ENCODE results near the gene METTL25.

- TF ChIP-seq SUZ12 (IDR thresholded peaks at IDR 0.05; ENCODE audit: low read length) (no peak), CTCF (IDR thresholded peaks at IDR 0.05; ENCODE audit: control extremely low read depth in 1 of 3, insufficient read depth in 1 of 3, low read depth in 1 of 3, low read length in 3 of 3) (no peak), CREB1 (IDR thresholded peaks at IDR 0.05) (no peak), HDAC2 (IDR thresholded peaks at IDR 0.05; ENCODE audit: borderline replicate concordance in 1 of 2, low read depth in 2 of 2, low read length in 2 of 2) (no peak), RAD21 (IDR thresholded peaks at IDR 0.05 in 1 of 2, conservative IDR thresholded peaks at IDR 0.05 in 1 of 2; ENCODE audit: low read depth in 2 of 2, low read length in 2 of 2) (no peak), EZH2 (IDR thresholded peaks at IDR 0.05; ENCODE audit: low read depth, low read length, severe bottlenecking) (no peak)
These were observed 78.0 kb downstream of the METTL25 start for GRCh38 chr12:82436354-82436753.
